A673 (cell line): ENCODE data around the gene IGF2R.

Experiments
- EZH2 ChIP-seq: fragments of 200-600 bp; sonication (generic); IDR thresholded peaks from 2 replicates; pipeline ENCODE4 v1.6.1; 2017; ENCODE audit warnings: borderline replicate concordance, low read depth, mild to moderate bottlenecking, mixed read lengths, antibody characterized with exemption, low read length; ENCODE audit not compliant: poor library complexity, severe bottlenecking
- TF ChIP-seq, protein P1 (sequence below): fragments of 300-800, 200-600 bp; sonication (generic); conservative IDR thresholded peaks from 2 replicates; pipeline ENCODE4 v1.5.1; 2017; ENCODE audit warnings: low read depth, mild to moderate bottlenecking, antibody characterized with exemption, low read length, moderate library complexity, mixed read lengths

DNA sequence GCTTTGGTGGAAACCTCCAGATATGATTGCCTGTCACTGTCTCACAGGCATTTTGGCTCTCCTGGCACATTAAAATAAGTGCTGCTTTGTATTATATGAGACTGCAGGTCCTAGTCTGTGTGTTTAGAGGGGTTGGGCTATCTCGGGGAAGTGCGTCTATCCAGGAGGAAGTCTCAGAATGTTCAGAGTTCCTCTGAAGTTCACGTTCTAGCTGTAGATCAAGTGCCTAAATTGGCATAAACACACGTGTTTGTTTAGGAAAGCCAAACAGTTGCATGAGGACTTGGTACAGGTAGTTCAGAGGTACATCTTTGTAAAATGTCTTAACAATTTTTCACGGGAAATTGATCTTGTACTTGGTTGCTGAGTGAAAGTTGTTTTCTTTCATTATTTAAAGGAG, 116.3 kb downstream of the IGF2R start:
- TF ChIP-seq EZH2 = no peak
- TF ChIP-seq, protein P1, sequence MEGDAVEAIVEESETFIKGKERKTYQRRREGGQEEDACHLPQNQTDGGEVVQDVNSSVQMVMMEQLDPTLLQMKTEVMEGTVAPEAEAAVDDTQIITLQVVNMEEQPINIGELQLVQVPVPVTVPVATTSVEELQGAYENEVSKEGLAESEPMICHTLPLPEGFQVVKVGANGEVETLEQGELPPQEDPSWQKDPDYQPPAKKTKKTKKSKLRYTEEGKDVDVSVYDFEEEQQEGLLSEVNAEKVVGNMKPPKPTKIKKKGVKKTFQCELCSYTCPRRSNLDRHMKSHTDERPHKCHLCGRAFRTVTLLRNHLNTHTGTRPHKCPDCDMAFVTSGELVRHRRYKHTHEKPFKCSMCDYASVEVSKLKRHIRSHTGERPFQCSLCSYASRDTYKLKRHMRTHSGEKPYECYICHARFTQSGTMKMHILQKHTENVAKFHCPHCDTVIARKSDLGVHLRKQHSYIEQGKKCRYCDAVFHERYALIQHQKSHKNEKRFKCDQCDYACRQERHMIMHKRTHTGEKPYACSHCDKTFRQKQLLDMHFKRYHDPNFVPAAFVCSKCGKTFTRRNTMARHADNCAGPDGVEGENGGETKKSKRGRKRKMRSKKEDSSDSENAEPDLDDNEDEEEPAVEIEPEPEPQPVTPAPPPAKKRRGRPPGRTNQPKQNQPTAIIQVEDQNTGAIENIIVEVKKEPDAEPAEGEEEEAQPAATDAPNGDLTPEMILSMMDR = no peak
